ENCODE measurements around the gene LCN10.

The LCN10 gene

GRCh38 chr9:136733611-136734010 is 9.1 kb downstream of the LCN10 start:
- intact Hi-C loops (cut with DNase I; ENCODE audit: low total_unique reads), result no loop called here
- no peaks in the 10 kb centered on the region for H3K9me3 ChIP-seq
- no peak overlapping the region for H3K27ac ChIP-seq
- DNase-seq, result no peak
- H3K4me3 ChIP-seq, result no peak overlapping the region
- no peaks in the 10 kb centered on the region for H3K36me3 ChIP-seq
- H3K27me3 ChIP-seq, result no peaks in the 10 kb centered on the region
- H3K4me1 ChIP-seq, result peaks cover 0 to 10% (median 5%) of the 10 kb centered on the region in 4 donors
- TF ChIP-seq CTCF (IDR thresholded peaks at IDR 0.05), result no peak

GRCh38 chr9:136732444-136733178 is 10.1 kb downstream of the LCN10 start:
- H3K4me3 ChIP-seq, result no peak overlapping the region
- no peaks in the 10 kb centered on the region for H3K27me3 ChIP-seq
- TF ChIP-seq CTCF (IDR thresholded peaks at IDR 0.05), result no peak
- H3K9me3 ChIP-seq, result no peaks in the 10 kb centered on the region
- DNase-seq, result no peak
- intact Hi-C loops (cut with DNase I; ENCODE audit: low total_unique reads), result no loop called here
- H3K36me3 ChIP-seq, result no peaks in the 10 kb centered on the region
- peaks cover 0 to 17% (median 8%) of the 10 kb centered on the region in 4 donors for H3K4me1 ChIP-seq
- H3K27ac ChIP-seq, result no peak overlapping the region

GRCh38 chr9:136729926-136730325 is 12.8 kb downstream of the LCN10 start:
- DNase-seq, result no peak
- no peaks in the 10 kb centered on the region for H3K9me3 ChIP-seq
- intact Hi-C loops (cut with DNase I; ENCODE audit: low total_unique reads), result no loop called here
- no peak for TF ChIP-seq CTCF (IDR thresholded peaks at IDR 0.05)
- peaks cover 0 to 39% (median 27%) of the 10 kb centered on the region in 4 donors for H3K4me1 ChIP-seq
- no peak overlapping the region for H3K27ac ChIP-seq
- H3K27me3 ChIP-seq, result no peaks in the 10 kb centered on the region
- no peak overlapping the region for H3K4me3 ChIP-seq
- H3K36me3 ChIP-seq, result peaks cover 9 to 19% (median 18%) of the 10 kb centered on the region in 3 donors

GRCh38 chr9:136729144-136729543 is 13.6 kb downstream of the LCN10 start:
- TF ChIP-seq CTCF (IDR thresholded peaks at IDR 0.05), result no peak
- DNase-seq, result peak in 1 of 2 donors; percentile 62
- peaks cover 17 to 27% (median 26%) of the 10 kb centered on the region in 3 donors for H3K36me3 ChIP-seq
- intact Hi-C loops (cut with DNase I; ENCODE audit: low total_unique reads), result no loop called here
- no peaks in the 10 kb centered on the region for H3K27me3 ChIP-seq
- H3K9me3 ChIP-seq, result no peaks in the 10 kb centered on the region
- H3K27ac ChIP-seq, result peak overlapping the region in 1 of 2 donors; percentile 65
- peak overlapping the region; percentile 78 to 79 for H3K4me3 ChIP-seq
- H3K4me1 ChIP-seq, result peaks cover 0 to 39% (median 27%) of the 10 kb centered on the region in 4 donors

- Histone ChIP-seq H3K4me1 (peaks cover 0 to 39% (median 27%) of the 10 kb centered on the region in 4 donors), H3K36me3 (peaks cover 22 to 32% (median 31%) of the 10 kb centered on the region in 3 donors), H3K9me3 (no peaks in the 10 kb centered on the region), H3K27ac (peak overlapping the region; percentile 61 to 65), H3K27me3 (no peaks in the 10 kb centered on the region), H3K4me3 (peak overlapping the region; percentile 78 to 79)
- peak in 1 of 2 donors; percentile 67 for DNase-seq
- TF ChIP-seq CTCF (IDR thresholded peaks at IDR 0.05), result no peak
- intact Hi-C loops (cut with DNase I; ENCODE audit: low total_unique reads), result no loop called here
Observed at GRCh38 chr9:136728548-136729123, 14.1 kb downstream of the LCN10 start.

All from tibial artery (tissue), 4 donors.